Breast epithelium (tissue), 4 donors: ENCODE data around the gene ARHGAP30. TPM values are rescaled to one million over a fixed set of nuclear protein-coding genes. Genes with fewer than 3 reads are reported as not detected.
A peak's percentile ranks its signal among the peaks of the same experiment; 100 is the strongest.

ENCODE experiments used
- DNase-seq, 2 donors: peaks; one replicate each; pipeline ENCODE4 v3.0.0-alpha.2; 2019; ENCODE audit warnings: low spot score in 2 of 2
- H3K27ac ChIP-seq, 2 donors: fragments of 200-600 bp; sonication (generic) in 1 of 2; one replicate each; pipeline ENCODE4 v1.5.1; 2016 to 2019; ENCODE audit warnings: mild to moderate bottlenecking in 1 of 2
- H3K27me3 ChIP-seq, 2 donors: fragments of 200-600 bp; sonication (generic) in 1 of 2; one replicate each; pipeline versions ENCODE4 v1.5.1 to v1.6.0; 2017 to 2019; ENCODE audit warnings: control low read depth in 1 of 2, mild to moderate bottlenecking in 1 of 2
- H3K36me3 ChIP-seq: fragments of 200-600 bp; one replicate; pipeline ENCODE4 v1.5.1; 2019
- H3K4me1 ChIP-seq, 2 donors: fragments of 200-600 bp; sonication (generic); one replicate each; pipeline ENCODE4 v1.5.1; 2016 to 2019; ENCODE audit warnings: control low read depth in 1 of 2
- H3K4me3 ChIP-seq, 3 donors: fragments of 200-600 bp; sonication (generic); 1 replicate in 2 of 3; 2 replicates in 1 of 3; pipeline ENCODE4 v1.5.1; 2016 to 2019; ENCODE audit warnings: mild to moderate bottlenecking in 3 of 3, moderate library complexity in 2 of 3
- H3K9me3 ChIP-seq, 2 donors: fragments of 200-600 bp; sonication (generic) in 1 of 2; one replicate each; pipeline ENCODE4 v1.5.1; 2016 to 2019; ENCODE audit warnings: control low read depth in 1 of 2
- CTCF ChIP-seq, 3 donors: fragments of 450-650 bp; IDR thresholded peaks; one replicate each; pipeline ENCODE4 v1.5.1; 2016 to 2017; ENCODE audit warnings: antibody characterized with exemption in 3 of 3, mild to moderate bottlenecking in 3 of 3, moderate library complexity in 3 of 3
- POLR2A ChIP-seq: fragments of 450-650 bp; IDR thresholded peaks from one replicate; pipeline ENCODE4 v1.6.1; 2016; ENCODE audit warnings: antibody characterized with exemption, mild to moderate bottlenecking, moderate library complexity
- POLR2AphosphoS5 ChIP-seq, 3 donors: sonication (generic); formaldehyde crosslinking; IDR thresholded peaks; one replicate each; pipeline ENCODE4 v1.6.1; 2017; ENCODE audit warnings: antibody characterized with exemption in 3 of 3
- intact Hi-C: fragments of 100-400 bp; cut with DNase I; formaldehyde crosslinking; loops from one replicate; pipeline ENCODE4 v1.15.1; 2023; ENCODE audit warnings: low total_unique reads
- total RNA-seq, 3 donors: library from RNA; depleted of rRNA; stranded (reverse); fragments of >200 nt; gene quantifications; one replicate each; pipeline ENCODE4 v1.1.0, GENCODE V29; 2016

ARHGAP30 gene
- total RNA-seq, 3 donors from 2014 or later = 5.2 to 16.5 (median 7.9) TPM

- intact Hi-C loops = no loop called here
- Histone ChIP-seq H3K4me1 (peaks cover 0 to 10% of the 10 kb centered on the region in 2 donors), H3K27me3 (no peaks in the 10 kb centered on the region), H3K27ac (peak overlapping the region; percentile 88 to 92), H3K9me3 (no peaks in the 10 kb centered on the region), H3K4me3 (peak overlapping the region in 2 of 3 donors; percentile 30 to 46), H3K36me3 (no peaks in the 10 kb centered on the region)
- TF ChIP-seq CTCF (IDR thresholded peaks at IDR 0.05) = no peak
- no peak for TF ChIP-seq POLR2A
- no peak for TF ChIP-seq POLR2AphosphoS5 (IDR thresholded peaks at IDR 0.05)
- DNase-seq = no peak
These were observed 56.6 kb downstream of the ARHGAP30 start for GRCh38 chr1:161013131-161013487.

- no peaks in the 10 kb centered on the region for H3K9me3 ChIP-seq
- intact Hi-C loops = no loop called here
- no peak for DNase-seq
- TF ChIP-seq POLR2AphosphoS5 (IDR thresholded peaks at IDR 0.05) (no peak), CTCF (IDR thresholded peaks at IDR 0.05) (no peak), POLR2A (no peak)
- no peaks in the 10 kb centered on the region for H3K36me3 ChIP-seq
- H3K27ac ChIP-seq = peak overlapping the region; percentile 88 to 92
- H3K27me3 ChIP-seq = no peaks in the 10 kb centered on the region
- H3K4me1 ChIP-seq = peaks cover 0 to 6% of the 10 kb centered on the region in 2 donors
- no peak overlapping the region for H3K4me3 ChIP-seq
These were observed 57.3 kb downstream of the ARHGAP30 start for GRCh38 chr1:161012420-161012819.

- Histone ChIP-seq H3K27ac (no peak overlapping the region), H3K4me3 (no peak overlapping the region), H3K9me3 (no peaks in the 10 kb centered on the region), H3K36me3 (no peaks in the 10 kb centered on the region), H3K27me3 (no peaks in the 10 kb centered on the region), H3K4me1 (peaks cover 0 to 6% of the 10 kb centered on the region in 2 donors)
- no peak for TF ChIP-seq CTCF (IDR thresholded peaks at IDR 0.05)
- TF ChIP-seq POLR2AphosphoS5 (IDR thresholded peaks at IDR 0.05) = no peak
- TF ChIP-seq POLR2A = no peak
- intact Hi-C loops = no loop called here
- DNase-seq = no peak
These were observed 60.0 kb downstream of the ARHGAP30 start for GRCh38 chr1:161009602-161010211.

- H3K4me3 ChIP-seq = no peak overlapping the region
- H3K27ac ChIP-seq = peak overlapping the region in 1 of 2 donors; percentile 2
- intact Hi-C loops = no loop called here
- TF ChIP-seq POLR2A (no peak), CTCF (IDR thresholded peaks at IDR 0.05) (no peak), POLR2AphosphoS5 (IDR thresholded peaks at IDR 0.05) (no peak)
- H3K9me3 ChIP-seq = no peaks in the 10 kb centered on the region
- H3K27me3 ChIP-seq = no peaks in the 10 kb centered on the region
- DNase-seq = no peak
- peaks cover 0 to 6% of the 10 kb centered on the region in 2 donors for H3K4me1 ChIP-seq
- no peaks in the 10 kb centered on the region for H3K36me3 ChIP-seq
These were observed 60.7 kb downstream of the ARHGAP30 start for GRCh38 chr1:161008869-161009510.

- intact Hi-C loops = no loop called here
- Histone ChIP-seq H3K27me3 (no peaks in the 10 kb centered on the region), H3K4me1 (no peaks in the 10 kb centered on the region), H3K4me3 (no peak overlapping the region), H3K27ac (no peak overlapping the region), H3K36me3 (no peaks in the 10 kb centered on the region), H3K9me3 (no peaks in the 10 kb centered on the region)
- no peak for DNase-seq
- TF ChIP-seq POLR2A (no peak), POLR2AphosphoS5 (IDR thresholded peaks at IDR 0.05) (no peak), CTCF (IDR thresholded peaks at IDR 0.05) (no peak)
These were observed 62.3 kb downstream of the ARHGAP30 start for GRCh38 chr1:161007369-161007768.
